DLD1 (cell line): Measurements from ENCODE around the gene PPFIBP1.

Source experiments
- in situ Hi-C: cut with HindIII; loops from 2 replicates; pipeline ENCODE4 v1.10.0; 2017; ENCODE audit warnings: low sequenced_read_pairs

Gene PPFIBP1

DNA sequence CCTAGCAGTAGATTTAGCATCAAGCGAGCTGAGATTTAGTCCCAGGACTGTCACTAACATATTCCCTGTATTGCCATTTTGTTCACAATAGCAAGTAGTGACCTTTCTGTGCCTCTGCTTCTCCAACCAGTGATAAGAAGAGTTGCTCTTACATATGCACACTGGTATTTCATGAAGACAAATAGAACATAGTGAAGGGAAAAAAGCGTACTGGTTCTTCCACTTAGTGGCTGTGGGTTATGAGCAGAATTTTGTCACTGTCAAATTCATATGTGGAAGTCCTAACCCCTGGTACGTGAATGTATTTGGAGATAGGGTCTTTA is 12.3 kb upstream of the PPFIBP1 start:
- in situ Hi-C loops: no loop called here

DNA sequence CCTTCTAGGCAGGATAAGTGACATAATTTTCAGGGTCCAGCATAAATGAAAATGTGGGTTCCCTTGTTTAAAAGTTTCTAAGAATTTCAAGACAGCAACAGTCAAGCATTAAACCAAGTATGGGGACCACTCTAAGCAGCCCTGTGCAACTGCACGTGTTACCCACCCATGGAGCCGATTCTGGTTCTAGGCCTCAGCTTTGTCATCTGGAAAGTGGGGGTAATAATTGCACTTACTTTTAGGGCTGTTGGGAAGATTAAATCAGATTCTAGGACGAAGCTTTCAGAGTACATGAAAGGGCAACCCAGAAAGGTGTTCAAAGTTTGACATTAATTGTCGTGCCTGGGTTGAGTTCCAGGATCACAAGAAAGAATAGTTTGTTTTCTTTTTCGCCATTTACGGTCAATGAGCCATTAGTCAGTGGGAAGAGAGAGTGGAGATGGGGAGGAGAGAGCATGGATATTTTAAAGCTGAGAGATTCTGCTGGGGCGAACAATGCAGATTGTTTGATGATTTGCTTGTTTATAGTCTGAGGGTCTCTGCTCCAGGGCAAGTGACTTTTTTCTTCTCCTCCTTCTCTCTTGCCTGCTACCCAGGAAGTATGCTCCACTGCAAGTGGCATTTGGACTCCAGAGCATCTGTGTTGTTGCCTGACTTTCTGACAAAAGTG is 10.7 kb upstream of the PPFIBP1 start:
- in situ Hi-C loops: no loop called here

DNA sequence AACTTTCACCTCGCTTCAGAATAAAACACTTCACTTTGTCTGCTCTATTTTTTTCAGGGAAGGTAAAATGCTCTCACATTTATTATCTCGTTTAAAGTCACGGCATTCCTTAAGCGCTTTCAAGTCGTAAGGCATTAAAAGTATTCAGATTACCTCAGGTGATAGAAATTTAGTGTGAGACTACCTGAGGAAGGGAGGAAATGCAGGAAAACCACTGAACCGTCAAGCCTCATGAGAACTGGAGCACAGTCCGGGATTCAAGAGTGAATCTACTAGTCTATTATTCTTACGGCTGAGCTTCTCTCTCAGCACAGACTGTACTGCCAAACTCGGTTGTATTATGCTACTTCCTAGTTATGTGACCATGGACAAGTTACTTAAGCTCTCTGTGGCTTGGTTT is 8.3 kb upstream of the PPFIBP1 start:
- in situ Hi-C loops: no loop called here

DNA sequence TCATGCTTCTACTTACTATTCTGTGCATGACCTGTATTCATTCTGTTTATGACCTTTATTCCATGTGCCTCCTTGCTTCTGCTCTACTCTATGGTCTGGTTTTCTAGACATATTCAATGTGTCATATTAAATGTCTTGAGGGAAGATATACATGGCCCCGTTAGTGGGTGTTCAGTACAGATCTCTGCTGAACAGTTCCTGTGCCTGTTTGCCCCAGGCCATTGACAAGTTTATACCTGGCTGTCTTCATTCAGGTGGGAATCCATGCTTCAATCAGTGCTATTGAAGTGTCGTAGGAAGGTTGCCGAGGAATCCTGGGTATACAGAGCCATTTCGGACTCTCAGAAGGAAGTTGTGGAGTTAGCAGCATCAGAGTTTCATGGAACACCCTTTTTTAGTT is 7.4 kb upstream of the PPFIBP1 start:
- in situ Hi-C loops: no loop called here

DNA sequence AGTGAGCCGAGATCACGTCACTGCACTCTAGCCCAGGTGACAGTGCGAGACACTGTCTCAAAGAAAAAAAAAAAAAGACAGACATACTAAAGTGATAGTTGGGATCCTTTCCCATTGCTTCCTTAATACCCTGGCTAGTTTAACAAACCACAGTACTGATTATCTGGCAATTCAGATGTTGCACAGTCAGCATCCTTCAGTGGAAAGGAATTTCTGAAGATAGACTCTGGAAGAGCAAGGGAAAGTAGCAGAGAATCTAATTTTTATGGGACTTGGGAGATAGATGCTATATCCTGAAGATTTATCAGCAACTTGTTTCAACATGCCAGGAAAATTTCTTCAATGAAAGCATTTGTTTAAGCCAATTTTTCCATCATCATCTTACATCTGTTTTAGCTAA is 6.5 kb upstream of the PPFIBP1 start:
- in situ Hi-C loops: no loop called here

DNA sequence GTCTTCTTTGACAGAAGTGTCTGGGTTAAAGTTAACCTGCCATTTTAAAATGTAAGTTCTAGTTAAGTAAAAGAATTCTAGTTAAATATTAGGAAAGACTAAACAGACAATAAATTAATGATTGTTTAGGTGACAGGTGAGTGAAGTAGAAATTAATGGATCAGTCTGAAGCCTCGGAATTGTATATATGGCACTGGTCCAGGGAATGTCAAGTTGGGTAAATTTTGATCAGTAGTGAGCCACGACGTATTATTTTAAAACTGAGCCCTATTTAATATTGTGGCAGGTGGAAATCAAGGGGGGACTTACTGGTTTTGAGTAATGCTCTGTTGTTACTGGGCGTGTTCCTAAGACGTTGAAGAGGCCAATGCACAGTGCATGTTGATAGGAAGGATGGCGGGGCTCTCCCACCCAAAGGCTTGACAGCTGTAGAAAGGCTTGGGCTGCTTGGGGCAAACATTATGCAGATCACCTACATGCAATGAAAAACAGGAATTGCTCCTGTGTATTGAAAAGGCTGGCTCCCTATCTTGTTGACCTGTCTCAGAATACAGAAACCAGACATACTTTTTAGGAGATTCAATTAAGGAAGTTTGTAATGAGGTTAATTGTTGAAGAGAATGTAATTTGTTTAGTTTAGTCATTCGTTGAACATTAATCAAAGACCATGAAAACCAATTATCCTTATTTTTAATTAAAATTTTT is 5.9 kb upstream of the PPFIBP1 start:
- in situ Hi-C loops: no loop called here

DNA sequence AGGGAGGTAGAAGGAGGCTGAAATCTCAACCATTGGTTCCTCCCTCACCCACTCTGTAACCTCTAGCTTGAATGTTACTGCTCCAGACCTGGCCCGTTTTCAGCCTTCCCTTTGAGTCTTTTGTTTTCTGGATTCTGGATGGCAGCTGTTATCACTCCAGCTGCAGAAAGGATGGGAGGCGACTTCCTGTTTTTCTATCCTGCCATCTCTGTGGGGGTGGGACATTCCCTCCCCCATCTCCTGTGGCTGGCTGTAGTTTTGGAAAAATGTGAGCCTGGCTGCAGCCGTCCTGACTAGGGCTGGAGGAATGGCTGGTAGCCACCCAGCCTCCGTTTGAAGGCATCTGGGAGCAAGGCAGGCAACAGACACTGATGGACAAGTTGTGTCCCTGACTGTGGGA is 2.9 kb upstream of the PPFIBP1 start:
- in situ Hi-C loops: no loop called here

DNA sequence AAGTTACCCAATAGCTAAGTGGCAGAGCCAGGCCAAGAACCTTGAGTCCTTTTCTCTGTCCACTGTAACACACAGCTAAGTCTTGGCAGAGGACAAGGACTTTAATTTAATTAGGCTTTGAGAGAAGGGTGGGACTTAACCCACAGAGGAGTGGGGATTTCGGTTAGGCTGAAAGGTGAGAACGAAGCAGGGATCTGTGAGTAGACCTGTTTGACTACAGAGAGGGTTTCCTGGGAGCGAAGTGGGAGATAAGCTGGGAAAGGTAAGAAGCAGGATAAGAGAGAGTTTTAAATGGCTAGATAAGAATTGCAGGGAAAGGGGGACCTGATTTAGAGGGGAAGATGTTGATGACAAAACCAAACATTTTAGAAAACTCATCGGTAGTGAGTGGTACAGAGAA is 2.0 kb upstream of the PPFIBP1 start:
- in situ Hi-C loops: no loop called here

DNA sequence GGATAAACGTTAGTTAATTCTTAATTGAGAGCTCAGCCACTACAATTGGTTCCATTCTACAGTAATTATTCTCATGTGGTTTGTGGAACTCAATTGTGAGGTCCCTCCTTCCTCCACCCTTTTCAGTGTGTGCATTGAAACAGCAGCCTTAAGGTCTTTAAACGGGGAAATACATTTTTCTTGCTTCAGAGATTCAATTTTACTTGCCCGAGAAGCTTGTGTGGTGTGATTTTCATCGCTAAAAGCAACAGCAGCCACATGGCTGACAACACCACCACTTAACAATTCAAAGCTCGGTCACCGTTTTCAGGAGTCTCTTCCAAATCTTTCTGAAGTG is 733 bp upstream of the PPFIBP1 start:
- in situ Hi-C loops: no loop called here

DNA sequence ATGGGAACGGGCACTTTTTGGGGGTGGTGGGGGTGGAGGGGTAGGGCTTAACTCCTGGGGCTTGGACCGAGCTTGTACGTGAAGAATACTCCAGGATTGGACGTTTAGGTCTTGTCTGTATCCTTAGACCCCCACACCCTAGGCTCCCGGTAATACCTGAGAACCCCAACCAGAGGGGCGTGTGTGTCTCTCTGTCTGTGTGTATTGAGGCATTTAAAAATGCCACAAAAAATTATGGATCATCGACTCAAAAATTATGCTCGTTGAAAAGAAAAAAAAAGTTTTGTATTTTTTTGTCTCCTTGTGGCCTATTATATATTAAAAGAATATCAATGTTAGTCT is 459 bp downstream of the PPFIBP1 start:
- in situ Hi-C loops: no loop called here

DNA sequence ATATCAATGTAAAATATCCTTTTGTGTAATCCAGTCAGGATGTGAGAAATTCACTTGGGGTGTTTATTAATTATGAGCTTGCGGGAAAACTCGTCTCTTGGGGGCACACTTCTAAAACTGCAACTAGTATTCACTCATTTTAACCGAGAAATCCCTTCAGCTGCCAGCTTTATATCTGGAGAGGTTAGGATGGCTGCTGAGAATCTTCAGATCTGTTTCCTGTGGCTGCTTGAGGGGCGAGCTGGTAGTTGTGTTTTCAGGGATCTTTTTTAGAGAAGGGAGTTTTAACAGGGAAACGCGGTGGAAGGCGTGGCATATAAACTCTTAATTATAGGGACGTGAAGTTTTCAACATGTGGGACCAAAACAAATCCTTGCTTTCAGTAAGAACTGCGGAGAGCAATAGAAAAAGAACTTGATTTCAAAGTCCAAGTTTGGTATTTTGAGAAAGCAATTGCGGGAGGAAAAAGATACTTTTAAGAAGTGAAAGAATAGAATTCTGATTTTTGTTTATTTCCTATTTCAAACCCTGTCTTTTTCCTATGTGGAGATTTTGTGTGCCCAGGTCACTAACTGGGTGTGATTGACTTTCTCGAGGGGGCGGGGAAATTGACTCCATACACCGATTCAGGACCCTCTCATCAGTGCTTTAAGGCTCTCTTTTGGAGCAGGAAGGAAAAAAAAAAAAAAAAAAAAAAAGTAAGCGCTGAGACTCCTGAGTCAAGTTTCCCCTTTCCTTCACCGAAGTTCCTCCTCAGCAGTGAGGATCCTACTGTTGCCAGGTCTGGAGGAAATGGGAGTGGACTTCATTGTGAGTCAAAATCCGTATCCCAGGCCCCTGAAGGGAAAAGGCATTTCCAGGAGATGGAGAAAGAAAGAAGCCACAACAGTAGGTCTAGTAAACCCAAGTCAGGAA is 1.1 kb downstream of the PPFIBP1 start:
- in situ Hi-C loops: no loop called here

DNA sequence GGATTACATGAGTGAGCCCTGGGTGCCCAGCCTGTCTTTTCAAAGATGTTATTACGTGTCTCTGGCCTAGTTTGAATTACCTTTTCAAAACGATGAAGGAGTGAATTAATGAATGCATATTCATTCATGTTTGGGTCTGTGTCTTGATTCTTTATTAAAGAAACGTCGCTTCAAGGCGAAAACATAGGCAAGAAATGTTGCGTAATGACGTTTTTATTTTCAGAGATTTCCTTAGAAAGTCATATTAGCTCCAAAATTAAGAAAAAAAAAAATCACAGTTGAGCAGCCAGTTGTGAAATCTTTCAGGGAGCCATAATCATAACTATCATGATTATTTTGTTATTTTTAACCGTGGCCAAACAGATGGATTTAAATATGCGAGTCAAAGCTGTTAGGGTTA is 3.5 kb downstream of the PPFIBP1 start:
- in situ Hi-C loops: no loop called here

DNA sequence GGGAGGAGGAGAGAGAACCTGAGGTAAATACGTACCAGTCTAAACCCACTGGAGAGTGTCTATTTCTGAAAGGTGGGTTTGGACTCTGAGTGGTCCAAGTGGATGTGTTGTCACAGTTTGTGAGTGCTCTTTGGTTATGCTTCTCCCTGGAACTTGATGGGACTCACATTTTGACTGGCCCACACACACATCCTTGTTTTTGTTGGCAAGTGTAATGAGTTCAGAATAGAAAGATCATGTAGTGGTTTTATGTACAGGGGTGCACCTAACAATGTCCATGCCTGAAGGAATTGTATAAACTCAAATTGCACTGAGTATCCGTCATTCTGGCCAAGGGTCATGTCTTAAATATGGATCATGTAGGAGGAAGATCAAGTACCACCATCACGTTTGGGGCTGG is 4.8 kb downstream of the PPFIBP1 start:
- in situ Hi-C loops: no loop called here

DNA sequence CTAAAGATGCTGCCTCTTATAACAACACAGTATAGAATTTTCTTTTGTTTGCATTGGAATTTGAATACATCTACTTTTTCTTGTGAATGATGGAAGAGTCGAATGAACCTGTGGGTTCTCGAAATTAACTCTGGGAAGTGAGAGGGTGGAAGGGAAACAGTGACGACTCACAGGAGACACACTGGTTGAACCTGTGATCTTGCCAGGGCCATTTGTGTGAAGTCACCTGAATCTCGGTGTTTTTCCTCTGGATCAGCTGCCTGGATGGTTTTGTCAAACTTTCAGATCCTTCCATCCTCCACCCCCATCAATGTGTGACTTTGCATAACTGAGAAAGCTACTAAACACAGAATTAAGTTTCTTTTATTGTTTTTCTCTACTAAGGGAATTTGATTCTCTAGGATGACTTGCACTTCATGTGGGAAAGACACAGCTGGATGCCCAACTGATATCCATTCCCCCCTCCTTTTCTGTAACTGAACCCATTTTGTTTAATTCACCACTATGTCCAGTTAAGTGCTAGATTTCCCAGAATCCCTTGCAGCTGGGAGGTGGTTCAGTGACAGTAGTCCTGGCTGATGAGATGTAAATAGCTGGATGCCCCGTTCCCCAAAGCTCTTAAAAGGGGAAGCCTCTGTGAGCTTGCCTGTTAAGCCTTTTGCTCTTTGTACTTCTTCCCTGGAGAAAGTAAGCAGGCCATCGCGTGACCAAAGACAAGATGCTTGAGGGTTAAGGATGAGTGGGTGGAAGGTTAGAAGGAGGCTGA is 6.3 kb downstream of the PPFIBP1 start:
- in situ Hi-C loops: no loop called here

DNA sequence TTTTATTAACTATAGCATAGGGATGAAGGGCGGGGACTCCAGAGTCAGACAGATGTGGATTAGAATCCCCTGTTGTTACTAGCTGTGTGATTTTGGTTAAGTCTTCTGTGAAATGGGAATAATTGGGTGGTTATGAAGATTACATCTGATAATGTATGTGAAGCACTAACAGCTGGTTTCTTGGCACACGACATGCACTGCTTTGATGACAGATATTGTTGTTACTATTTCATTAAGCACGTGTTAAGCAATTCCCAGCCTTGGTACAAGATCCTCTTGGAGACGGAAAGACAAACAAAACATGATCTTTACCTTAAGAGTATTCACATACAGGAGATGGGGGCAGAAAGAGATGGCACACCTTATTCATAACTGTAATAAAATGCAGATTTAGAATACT is 7.9 kb downstream of the PPFIBP1 start:
- in situ Hi-C loops: no loop called here

DNA sequence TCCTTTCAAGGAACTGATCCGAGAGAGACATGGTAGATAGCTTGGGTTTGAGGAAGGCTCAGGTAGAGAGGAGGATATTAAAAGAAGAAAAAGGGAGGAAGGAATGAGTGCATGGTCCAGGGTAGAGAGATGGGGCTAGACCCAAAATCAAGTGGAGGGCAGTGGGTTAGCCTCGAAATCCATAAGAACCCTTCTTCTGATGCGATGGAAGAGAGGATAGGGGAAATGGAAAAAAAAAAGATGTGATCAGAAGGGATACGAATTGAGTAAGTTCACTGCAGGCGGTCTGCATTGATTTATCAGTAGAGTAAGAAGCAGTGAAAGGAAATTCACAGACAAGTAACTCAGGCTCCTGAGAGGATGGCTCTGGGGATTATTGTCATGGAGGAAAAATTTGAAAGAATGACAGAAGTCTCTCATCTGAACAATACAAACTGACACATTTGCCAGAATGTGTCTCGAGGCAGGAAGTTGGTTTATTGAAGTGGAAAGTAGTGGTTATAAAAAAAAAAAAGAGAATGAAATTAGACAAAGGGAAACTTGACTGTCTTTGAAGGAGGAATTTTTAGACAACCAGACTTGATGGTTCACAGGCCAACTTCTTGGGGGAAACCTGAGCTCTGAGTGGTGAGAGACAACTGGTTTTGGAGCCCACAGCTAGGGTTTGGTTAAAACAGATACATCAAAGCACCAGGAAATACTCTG is 10.2 kb downstream of the PPFIBP1 start:
- in situ Hi-C loops: no loop called here

DNA sequence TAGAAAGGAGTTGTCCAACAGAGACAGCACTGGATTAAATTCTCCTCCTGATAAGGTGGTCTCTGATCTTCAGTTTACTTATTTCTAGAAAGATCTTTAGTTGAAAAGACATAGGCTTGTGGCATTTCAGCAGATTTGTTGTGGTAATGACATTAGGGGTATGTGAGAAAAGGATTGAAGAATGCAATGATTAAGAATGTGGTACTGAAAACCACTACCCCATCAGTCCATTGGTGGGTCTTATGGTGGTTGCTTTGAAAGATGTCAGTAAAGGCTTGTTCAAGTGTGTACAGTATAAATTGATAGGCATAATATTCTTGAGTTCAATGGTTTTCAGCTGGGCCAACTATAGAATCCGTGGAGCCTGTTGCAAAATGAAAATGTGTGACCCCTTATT is 10.8 kb downstream of the PPFIBP1 start:
- in situ Hi-C loops: loop anchor here (5.0 kb wide), 1 partner anchor 32 kb away; no protein-coding TSS in a partner anchor

DNA sequence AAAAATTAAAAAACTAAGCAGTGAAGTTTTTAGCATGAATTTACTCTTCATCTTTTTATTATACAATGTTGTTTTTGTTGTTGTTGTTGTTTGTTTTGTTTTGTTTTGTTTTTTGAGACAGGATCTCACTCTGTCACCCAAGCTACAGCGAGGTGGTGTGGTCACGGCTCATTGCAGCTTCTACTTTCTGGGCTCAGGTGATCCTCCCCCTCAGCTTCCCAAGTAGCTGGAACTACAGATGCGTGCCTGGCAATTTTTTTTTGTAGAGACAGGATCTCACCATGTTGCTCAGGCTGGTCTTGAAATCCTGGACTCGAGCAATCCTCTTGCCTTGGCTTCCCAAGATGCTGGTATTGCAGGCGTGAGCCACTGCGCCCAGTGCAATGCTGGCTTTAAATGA is 11.3 kb downstream of the PPFIBP1 start:
- in situ Hi-C loops: loop anchor here (5.0 kb wide), 1 partner anchor 33 kb away; no protein-coding TSS in a partner anchor

DNA sequence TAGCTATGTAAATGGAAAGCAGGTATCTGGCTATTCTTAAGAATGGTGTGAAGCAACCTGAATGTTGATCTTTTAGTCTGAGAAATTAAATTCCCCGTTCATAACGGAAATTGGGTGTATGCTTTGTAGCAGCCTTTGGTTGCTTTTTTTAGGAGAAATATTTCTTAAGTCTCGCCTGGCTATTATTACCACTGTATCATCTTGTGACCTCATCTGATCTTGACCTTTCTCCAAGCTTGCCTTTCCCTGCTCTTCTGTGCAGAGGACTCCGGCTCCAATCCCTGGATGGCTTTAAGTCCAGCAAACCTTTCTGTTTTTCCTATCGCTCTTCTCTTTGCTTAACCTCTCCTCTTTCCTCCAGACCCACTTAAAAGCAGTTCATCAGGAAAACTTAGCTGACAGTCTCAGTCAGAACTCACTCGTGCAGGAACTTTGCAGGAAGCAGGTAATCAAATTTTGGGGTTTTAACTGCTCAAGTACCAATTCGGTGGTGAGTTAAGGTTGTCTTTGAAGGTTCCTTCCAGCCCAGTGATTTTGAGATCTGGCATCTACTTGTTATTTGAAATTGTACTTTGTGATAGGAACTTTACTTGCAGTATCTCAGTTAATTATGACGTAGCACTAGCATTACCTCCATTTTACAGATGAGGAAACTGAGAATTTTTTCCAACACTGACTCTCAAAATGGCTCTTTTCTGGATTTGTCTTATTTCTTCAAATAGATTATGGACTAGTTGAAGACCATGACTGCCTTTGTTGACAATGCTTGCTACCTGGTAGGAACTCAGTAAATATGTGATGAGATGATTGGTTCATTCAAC is 14.1 kb downstream of the PPFIBP1 start:
- in situ Hi-C loops: loop anchor here (5.0 kb wide), 1 partner anchor 36 kb away; no protein-coding TSS in a partner anchor

DNA sequence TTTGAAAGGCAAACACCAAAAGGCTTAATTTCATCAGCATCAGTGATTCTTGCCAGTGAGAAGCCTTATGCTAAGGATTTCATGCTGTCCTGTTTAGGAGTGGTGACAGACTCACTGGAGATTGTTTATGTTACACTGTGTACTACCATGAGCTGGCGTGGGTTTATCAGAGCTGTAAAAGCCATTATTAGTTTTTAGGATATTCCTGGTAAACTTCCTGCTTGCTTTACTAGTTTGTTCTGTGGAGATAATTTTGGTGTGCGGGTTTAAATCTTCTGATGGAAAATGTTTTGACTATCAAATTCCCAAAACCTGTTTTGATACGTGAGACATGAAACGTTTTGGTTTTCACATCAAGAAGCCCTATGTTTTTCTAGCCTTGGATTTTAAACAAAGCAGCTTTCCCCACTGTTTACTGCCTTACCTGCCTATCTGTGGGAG is 15.2 kb downstream of the PPFIBP1 start:
- in situ Hi-C loops: loop anchor here (5.0 kb wide), 1 partner anchor 37 kb away; no protein-coding TSS in a partner anchor
